Measurements from ENCODE around the gene CCDC186.
A peak's percentile ranks its signal among the peaks of the same experiment; 100 is the strongest.

The CCDC186 gene

DNA sequence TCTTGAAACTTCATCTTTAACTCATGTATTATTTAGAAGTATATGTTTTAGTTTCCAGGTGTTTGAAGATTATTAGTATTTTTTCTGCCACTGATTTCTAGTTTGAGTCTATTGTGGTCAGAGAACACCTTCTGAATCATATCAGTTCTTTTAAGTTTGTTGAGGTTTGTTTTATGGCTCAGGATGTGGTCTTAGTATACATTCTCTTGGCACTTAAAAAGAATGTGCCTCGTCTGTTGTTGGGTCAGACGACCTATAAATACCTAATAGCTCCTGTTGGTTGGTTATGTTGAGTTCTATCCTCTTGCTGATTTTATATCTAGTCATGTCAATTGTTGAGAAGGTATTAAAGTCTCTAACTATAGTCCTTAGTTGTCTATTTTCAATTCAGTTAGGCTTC, 21.1 kb upstream of the CCDC186 start:
- Histone ChIP-seq H3K36me3 (ENCODE audit: control insufficient read depth, insufficient read depth, low read length) (no peaks in the 10 kb centered on the region), H3K4me3 (replicated peaks; ENCODE audit: low read depth, low read length) (no peak overlapping the region), H3K27me3 (replicated peaks; ENCODE audit: control insufficient read depth, insufficient read depth, low read length) (no peaks in the 10 kb centered on the region)
- TF ChIP-seq, protein P1, sequence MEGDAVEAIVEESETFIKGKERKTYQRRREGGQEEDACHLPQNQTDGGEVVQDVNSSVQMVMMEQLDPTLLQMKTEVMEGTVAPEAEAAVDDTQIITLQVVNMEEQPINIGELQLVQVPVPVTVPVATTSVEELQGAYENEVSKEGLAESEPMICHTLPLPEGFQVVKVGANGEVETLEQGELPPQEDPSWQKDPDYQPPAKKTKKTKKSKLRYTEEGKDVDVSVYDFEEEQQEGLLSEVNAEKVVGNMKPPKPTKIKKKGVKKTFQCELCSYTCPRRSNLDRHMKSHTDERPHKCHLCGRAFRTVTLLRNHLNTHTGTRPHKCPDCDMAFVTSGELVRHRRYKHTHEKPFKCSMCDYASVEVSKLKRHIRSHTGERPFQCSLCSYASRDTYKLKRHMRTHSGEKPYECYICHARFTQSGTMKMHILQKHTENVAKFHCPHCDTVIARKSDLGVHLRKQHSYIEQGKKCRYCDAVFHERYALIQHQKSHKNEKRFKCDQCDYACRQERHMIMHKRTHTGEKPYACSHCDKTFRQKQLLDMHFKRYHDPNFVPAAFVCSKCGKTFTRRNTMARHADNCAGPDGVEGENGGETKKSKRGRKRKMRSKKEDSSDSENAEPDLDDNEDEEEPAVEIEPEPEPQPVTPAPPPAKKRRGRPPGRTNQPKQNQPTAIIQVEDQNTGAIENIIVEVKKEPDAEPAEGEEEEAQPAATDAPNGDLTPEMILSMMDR (IDR thresholded peaks at IDR 0.05; ENCODE audit: insufficient read depth, low read length, poor library complexity, severe bottlenecking) = no peak
- DNase-seq (ENCODE audit: extremely low read depth, insufficient read length) = peak; percentile 17

DNA sequence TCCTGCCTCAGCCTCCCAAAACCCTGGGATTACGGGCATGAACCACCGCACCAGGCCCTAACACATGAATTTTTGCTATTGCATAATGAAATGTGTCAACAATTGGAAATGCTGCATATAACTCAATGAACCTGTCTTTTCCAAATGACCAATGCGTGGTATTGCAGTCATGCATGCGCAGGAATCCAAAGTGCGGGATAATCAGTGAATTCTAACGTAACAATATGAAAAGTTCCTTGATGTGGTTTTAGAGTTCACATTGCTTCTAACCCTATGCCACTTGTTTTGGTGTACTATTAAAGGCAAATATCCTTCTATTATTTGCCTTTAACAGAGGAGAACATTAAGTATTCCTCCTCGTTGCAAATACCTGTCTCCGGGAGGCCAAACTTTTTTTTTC, 15.7 kb upstream of the CCDC186 start:
- TF ChIP-seq, protein P1 (IDR thresholded peaks at IDR 0.05; ENCODE audit: insufficient read depth, low read length, poor library complexity, severe bottlenecking) = no peak
- Histone ChIP-seq H3K27me3 (replicated peaks; ENCODE audit: control insufficient read depth, insufficient read depth, low read length) (no peaks in the 10 kb centered on the region), H3K36me3 (ENCODE audit: control insufficient read depth, insufficient read depth, low read length) (no peaks in the 10 kb centered on the region), H3K4me3 (replicated peaks; ENCODE audit: low read depth, low read length) (no peak overlapping the region)
- no peak for DNase-seq (ENCODE audit: extremely low read depth, insufficient read length)

DNA sequence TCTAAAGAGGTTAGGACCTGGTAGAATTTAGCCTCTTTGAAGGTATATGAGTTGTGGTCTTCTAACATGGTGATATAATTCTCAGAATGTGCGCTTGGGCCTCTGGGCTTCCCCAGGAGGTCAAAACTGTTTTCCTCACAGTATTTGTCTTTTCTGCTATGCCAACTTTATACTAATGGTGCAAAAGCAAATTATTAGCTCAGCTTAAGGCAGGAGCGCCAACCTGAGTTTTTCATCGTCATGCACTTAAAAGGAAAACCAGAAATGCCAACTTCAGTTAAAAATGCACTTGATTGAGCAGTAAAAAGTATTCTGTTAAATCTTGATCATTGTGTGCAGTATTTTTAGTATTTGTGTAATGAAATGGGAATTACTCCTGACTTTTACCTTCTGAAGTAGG, 14.9 kb upstream of the CCDC186 start:
- no peaks in the 10 kb centered on the region for H3K27me3 ChIP-seq (replicated peaks; ENCODE audit: control insufficient read depth, insufficient read depth, low read length)
- TF ChIP-seq, protein P1 (IDR thresholded peaks at IDR 0.05; ENCODE audit: insufficient read depth, low read length, poor library complexity, severe bottlenecking) = no peak

DNA sequence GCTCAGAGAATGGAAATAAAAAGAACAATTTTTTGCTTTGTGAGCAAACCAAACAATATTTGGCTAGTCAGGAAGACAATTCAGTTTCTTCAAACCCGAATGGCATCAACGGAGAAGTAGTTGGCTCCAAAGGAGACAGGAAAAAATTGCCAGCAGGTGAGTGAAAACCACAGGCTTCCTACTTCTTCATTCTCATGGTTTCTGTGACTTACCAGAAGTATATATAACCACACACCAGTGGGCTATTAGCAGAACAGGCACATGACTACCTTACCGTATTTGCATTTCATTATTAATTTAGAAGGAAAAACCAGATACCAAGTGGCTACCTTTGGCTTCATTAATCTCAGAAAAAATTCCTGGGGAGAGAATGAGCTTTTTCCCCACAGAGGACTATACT, 14.0 kb upstream of the CCDC186 start:
- Histone ChIP-seq H3K27me3 (replicated peaks; ENCODE audit: control insufficient read depth, insufficient read depth, low read length) (no peaks in the 10 kb centered on the region), H3K36me3 (ENCODE audit: control insufficient read depth, insufficient read depth, low read length) (no peaks in the 10 kb centered on the region), H3K4me3 (replicated peaks; ENCODE audit: low read depth, low read length) (no peak overlapping the region)
- no peak for DNase-seq (ENCODE audit: extremely low read depth, insufficient read length)
- TF ChIP-seq, protein P1 (IDR thresholded peaks at IDR 0.05; ENCODE audit: insufficient read depth, low read length, poor library complexity, severe bottlenecking) = no peak

More for the DNA sequence above, 14.9 kb upstream of the CCDC186 start:
- Histone ChIP-seq H3K4me3 (replicated peaks; ENCODE audit: low read depth, low read length) (no peak overlapping the region), H3K36me3 (ENCODE audit: control insufficient read depth, insufficient read depth, low read length) (no peaks in the 10 kb centered on the region)
- no peak for DNase-seq (ENCODE audit: extremely low read depth, insufficient read length)

DNA sequence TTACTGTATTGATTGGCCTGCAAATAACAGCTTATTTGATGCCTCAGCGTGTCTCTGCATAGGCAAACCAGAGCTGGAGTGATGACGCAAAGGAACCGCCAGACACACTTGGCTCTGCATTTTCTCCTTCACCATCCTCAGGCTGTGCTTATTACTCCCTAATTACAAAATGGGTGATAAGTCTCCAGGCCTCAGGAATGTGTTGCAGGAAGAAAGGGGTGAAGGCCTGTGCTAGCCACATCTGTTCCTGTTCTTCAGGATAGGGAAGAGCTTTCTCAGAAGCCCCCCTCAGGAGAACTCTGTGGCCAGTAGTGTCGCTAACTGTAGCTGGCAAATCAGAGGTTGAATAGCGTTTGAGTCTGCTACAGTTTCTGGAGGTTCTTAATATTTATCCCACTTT, 10.3 kb upstream of the CCDC186 start:
- TF ChIP-seq, protein P1 (IDR thresholded peaks at IDR 0.05; ENCODE audit: insufficient read depth, low read length, poor library complexity, severe bottlenecking) = no peak
- DNase-seq (ENCODE audit: extremely low read depth, insufficient read length) = no peak
- no peaks in the 10 kb centered on the region for H3K36me3 ChIP-seq (ENCODE audit: control insufficient read depth, insufficient read depth, low read length)
- H3K4me3 ChIP-seq (replicated peaks; ENCODE audit: low read depth, low read length) = no peak overlapping the region
- no peaks in the 10 kb centered on the region for H3K27me3 ChIP-seq (replicated peaks; ENCODE audit: control insufficient read depth, insufficient read depth, low read length)

DNA sequence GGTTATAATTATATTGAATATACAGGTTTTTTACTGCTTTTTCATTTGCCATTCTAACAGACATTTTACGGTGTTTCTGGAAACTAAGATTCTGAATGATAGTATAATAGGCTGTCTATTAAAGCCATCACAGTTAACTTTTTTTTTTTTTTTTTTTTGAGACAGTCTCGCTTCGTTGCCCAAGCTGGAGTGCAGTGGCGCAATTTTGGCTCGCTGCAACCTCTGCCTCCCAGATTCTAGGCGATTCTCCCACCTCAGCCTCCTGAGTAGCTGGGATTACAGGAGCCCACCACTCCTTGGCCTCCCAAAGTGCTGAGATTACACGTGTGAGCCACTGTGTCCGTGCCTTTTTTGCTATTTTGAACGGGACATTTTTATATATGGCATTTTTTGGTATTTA, 9.6 kb upstream of the CCDC186 start:
- no peak for DNase-seq (ENCODE audit: extremely low read depth, insufficient read length)
- Histone ChIP-seq H3K4me3 (replicated peaks; ENCODE audit: low read depth, low read length) (no peak overlapping the region), H3K36me3 (ENCODE audit: control insufficient read depth, insufficient read depth, low read length) (no peaks in the 10 kb centered on the region), H3K27me3 (replicated peaks; ENCODE audit: control insufficient read depth, insufficient read depth, low read length) (no peaks in the 10 kb centered on the region)
- TF ChIP-seq, protein P1 (IDR thresholded peaks at IDR 0.05; ENCODE audit: insufficient read depth, low read length, poor library complexity, severe bottlenecking) = no peak
